ENCODE data around the gene FKBP1A. TPM values are rescaled to one million over a fixed set of nuclear protein-coding genes. Genes with fewer than 3 reads are reported as not detected.

The FKBP1A gene
- total and polyA plus RNA-seq, 2 experiments from 2014 or later, result 99.5 to 161 TPM

GRCh38 chr20:1333462-1334369, 59.1 kb downstream of the FKBP1A start:
- Histone ChIP-seq H3K27ac (no peak overlapping the region), H3K9me2 (replicated peaks; ENCODE audit: insufficient read depth) (no peaks in the 10 kb centered on the region), H2AFZ (no peak overlapping the region), H3K36me3 (replicated peaks; ENCODE audit: insufficient read depth, low read depth) (no peaks in the 10 kb centered on the region), H3K9me3 (ENCODE audit: low read depth) (no peaks in the 10 kb centered on the region), H3K4me1 (ENCODE audit: insufficient read depth) (peaks cover 8% of the 10 kb centered on the region), H3K4me3 (no peak overlapping the region), H4K20me1 (ENCODE audit: insufficient read depth, poor library complexity, severe bottlenecking) (no peaks in the 10 kb centered on the region), H3K27me3 (no peaks in the 10 kb centered on the region), H3K79me2 (peaks cover 33% of the 10 kb centered on the region), H3K4me2 (no peak overlapping the region)
- 92% methylated on average over 11 of the region's 11 CpGs for WGBS (ENCODE audit: low lambda C conversion rate, missing lambda C conversion rate)
- TF ChIP-seq CTCF (IDR thresholded peaks at IDR 0.05; ENCODE audit: poor library complexity) (no peak), EZH2phosphoT487 (IDR thresholded peaks at IDR 0.05; ENCODE audit: low read depth, severe bottlenecking, unreplicated experiment) (no peak), EZH2 (IDR thresholded peaks at IDR 0.05; ENCODE audit: borderline replicate concordance) (no peak)
- DNase-seq (ENCODE audit: low spot score), result no peak

GRCh38 chr20:1332749-1333300, 60.0 kb downstream of the FKBP1A start:
- H3K27ac ChIP-seq, result no peak overlapping the region
- 93% methylated on average over 2 of the region's 2 CpGs for WGBS (ENCODE audit: low lambda C conversion rate, missing lambda C conversion rate)
- peaks cover 42% of the 10 kb centered on the region for H3K79me2 ChIP-seq
- no peak overlapping the region for H2AFZ ChIP-seq
- no peak overlapping the region for H3K4me2 ChIP-seq
- H3K27me3 ChIP-seq, result no peaks in the 10 kb centered on the region
- no peaks in the 10 kb centered on the region for H3K9me2 ChIP-seq (replicated peaks; ENCODE audit: insufficient read depth)
- peaks cover 16% of the 10 kb centered on the region for H3K4me1 ChIP-seq (ENCODE audit: insufficient read depth)
- H3K9me3 ChIP-seq (ENCODE audit: low read depth), result no peaks in the 10 kb centered on the region
- no peak for TF ChIP-seq CTCF (IDR thresholded peaks at IDR 0.05; ENCODE audit: poor library complexity)
- no peak for TF ChIP-seq EZH2phosphoT487 (IDR thresholded peaks at IDR 0.05; ENCODE audit: low read depth, severe bottlenecking, unreplicated experiment)
- no peak for TF ChIP-seq EZH2 (IDR thresholded peaks at IDR 0.05; ENCODE audit: borderline replicate concordance)
- no peaks in the 10 kb centered on the region for H4K20me1 ChIP-seq (ENCODE audit: insufficient read depth, poor library complexity, severe bottlenecking)
- DNase-seq (ENCODE audit: low spot score), result no peak
- H3K4me3 ChIP-seq, result no peak overlapping the region
- no peaks in the 10 kb centered on the region for H3K36me3 ChIP-seq (replicated peaks; ENCODE audit: insufficient read depth, low read depth)

- WGBS (ENCODE audit: low lambda C conversion rate, missing lambda C conversion rate), result 94% methylated on average over 6 of the region's 6 CpGs
- H3K27ac ChIP-seq, result no peak overlapping the region
- H3K9me2 ChIP-seq (replicated peaks; ENCODE audit: insufficient read depth), result no peaks in the 10 kb centered on the region
- no peak for DNase-seq (ENCODE audit: low spot score)
- H3K4me3 ChIP-seq, result no peak overlapping the region
- TF ChIP-seq CTCF (IDR thresholded peaks at IDR 0.05; ENCODE audit: poor library complexity) (no peak), EZH2phosphoT487 (IDR thresholded peaks at IDR 0.05; ENCODE audit: low read depth, severe bottlenecking, unreplicated experiment) (no peak), EZH2 (IDR thresholded peaks at IDR 0.05; ENCODE audit: borderline replicate concordance) (no peak)
- H3K27me3 ChIP-seq, result no peaks in the 10 kb centered on the region
- no peaks in the 10 kb centered on the region for H3K36me3 ChIP-seq (replicated peaks; ENCODE audit: insufficient read depth, low read depth)
- peaks cover 24% of the 10 kb centered on the region for H3K4me1 ChIP-seq (ENCODE audit: insufficient read depth)
- no peaks in the 10 kb centered on the region for H4K20me1 ChIP-seq (ENCODE audit: insufficient read depth, poor library complexity, severe bottlenecking)
- H2AFZ ChIP-seq, result no peak overlapping the region
- H3K9me3 ChIP-seq (ENCODE audit: low read depth), result no peaks in the 10 kb centered on the region
- no peak overlapping the region for H3K4me2 ChIP-seq
- H3K79me2 ChIP-seq, result peaks cover 51% of the 10 kb centered on the region
Observed at GRCh38 chr20:1331801-1332453, 60.9 kb downstream of the FKBP1A start.

Data from hepatocyte (in vitro differentiated cells).